K562 (cell line): ENCODE measurements around the gene USP24. TPM values are rescaled to one million over a fixed set of nuclear protein-coding genes. Genes with fewer than 3 reads are reported as not detected.

Experiments used
- ATAC-seq: fragments of 200-7000 bp; cut with Tn5 transposase; 3 replicates; pipeline ENCODE4 v1.9.1; 2020; ENCODE audit warnings: moderate library complexity
- BruUV-seq: library from RNA; stranded (reverse); fragments of 400-500 nt; replicated peaks from 2 replicates; lab custom pipeline; 2021; lab: Mats Ljungman, UMichigan
- CTCF ChIA-PET: fragments of 300-600 bp; formaldehyde crosslinking; extraction: SDS; loops from one replicate; lab custom pipeline; 2021; ENCODE audit warnings: low intra/inter-chr PET ratio; lab: Yijun Ruan, JAX
- POLR2A ChIA-PET: fragments of 300-600, 350-650 bp; sonication (Branson Sonifier 250); formaldehyde crosslinking; extraction: SDS; loops from one replicate; lab custom pipeline; 2021; ENCODE audit warnings: antibody characterized with exemption, inconsistent platforms; lab: Yijun Ruan, JAX
- DNase-seq, 4 experiments: peaks; one replicate each; pipeline versions ENCODE4 v3.0.0 to v3.0.0-alpha.2; 2011 to 2018; ENCODE audit warnings: low spot score in 3 of 4, mixed read lengths in 3 of 4; ENCODE audit errors: extremely low read depth in 1 of 4
- FAIRE-seq: peaks from 2 replicates; lab custom pipeline; 2011; peaks lifted over from hg19 to GRCh38; lab: Jason Lieb, UNC
- H2AFZ ChIP-seq: 2 replicates; pipeline ENCODE4 v1.6.0; 2011; ENCODE audit warnings: low read depth, low read length, control low read depth, inconsistent platforms
- H3K27ac ChIP-seq: fragments of 200-600 bp; 3 replicates; pipeline ENCODE4 v1.8.0; 2011; ENCODE audit warnings: low read depth, mild to moderate bottlenecking, control low read depth, inconsistent platforms, low read length, moderate library complexity, mixed read lengths; ENCODE audit errors: extremely low read depth
- H3K27me3 ChIP-seq, 2 experiments: fragments of 300-600 bp in 1 of 2; 2 replicates in 1 of 2; 3 replicates in 1 of 2; pipeline versions ENCODE4 v1.6.0 to v1.8.0; 2011; ENCODE audit warnings: inconsistent platforms in 2 of 2, low read length in 2 of 2, mild to moderate bottlenecking in 1 of 2, mixed read lengths in 1 of 2, moderate library complexity in 1 of 2; ENCODE audit not compliant: control insufficient read depth in 2 of 2, insufficient read depth in 2 of 2
- H3K36me3 ChIP-seq: fragments of 300-600 bp; 3 replicates; pipeline ENCODE4 v1.8.0; 2011; ENCODE audit warnings: mild to moderate bottlenecking, low read length, inconsistent platforms; ENCODE audit not compliant: control insufficient read depth, insufficient read depth
- H3K4me1 ChIP-seq, 2 experiments: fragments of 200-600 bp in 1 of 2; replicated peaks in 1 of 2; 2 replicates in 1 of 2; 3 replicates in 1 of 2; pipeline versions ENCODE4 v1.5.1 to v1.8.0; 2011; ENCODE audit warnings: inconsistent platforms in 2 of 2, low read length in 2 of 2, mild to moderate bottlenecking in 1 of 2, mixed read lengths in 1 of 2, moderate library complexity in 1 of 2; ENCODE audit not compliant: control insufficient read depth in 2 of 2, insufficient read depth in 2 of 2
- H3K4me2 ChIP-seq: 2 replicates; pipeline ENCODE4 v1.6.1; 2011; ENCODE audit warnings: low read length, control low read depth, inconsistent platforms, mixed read lengths; ENCODE audit not compliant: insufficient read depth
- H3K4me3 ChIP-seq: fragments of 200-600 bp; sonication (generic), shearing (Covaris generic); 2 replicates; pipeline ENCODE4 v1.5.1; 2016; ENCODE audit warnings: control low read depth, inconsistent platforms
- H3K79me2 ChIP-seq: fragments of 200-600 bp; 3 replicates; pipeline ENCODE4 v1.8.0; 2011; ENCODE audit warnings: low read length, inconsistent platforms; ENCODE audit not compliant: control insufficient read depth, insufficient read depth
- H3K9ac ChIP-seq, 2 experiments: 2 replicates each; pipeline versions ENCODE4 v1.6.0 to v1.6.1; 2011; ENCODE audit warnings: low read depth in 2 of 2, low read length in 2 of 2, control low read depth in 1 of 2, inconsistent platforms in 1 of 2, mild to moderate bottlenecking in 1 of 2, mixed read lengths in 1 of 2; ENCODE audit not compliant: insufficient read depth in 1 of 2
- H3K9me1 ChIP-seq: one replicate; pipeline ENCODE4 v1.6.0; 2011; ENCODE audit warnings: inconsistent platforms, mild to moderate bottlenecking, low read length, moderate library complexity; ENCODE audit not compliant: control insufficient read depth, insufficient read depth
- H3K9me3 ChIP-seq: replicated peaks from 2 replicates; pipeline ENCODE4 v1.5.1; 2011; ENCODE audit warnings: low read depth, low read length, inconsistent platforms; ENCODE audit not compliant: control insufficient read depth, insufficient read depth
- H4K20me1 ChIP-seq: replicated peaks from 2 replicates; pipeline ENCODE4 v1.6.1; 2011; ENCODE audit warnings: low read length, inconsistent platforms, mixed read lengths; ENCODE audit not compliant: control insufficient read depth, insufficient read depth
- KDM1A ChIP-seq, 2 experiments: fragments of 450-650 bp; IDR thresholded peaks; 2 replicates each; pipeline ENCODE4 v1.6.1; 2016; ENCODE audit warnings: mild to moderate bottlenecking in 2 of 2
- STAT5B ChIP-seq: fragments of 250-450 bp; sonication (Bioruptor Pico); IDR thresholded peaks from 2 replicates; pipeline ENCODE4 v1.8.0; 2021; ENCODE audit warnings: mild to moderate bottlenecking, inconsistent platforms
- ZBED1 ChIP-seq: IDR thresholded peaks from 2 replicates; pipeline ENCODE4 v1.6.1; 2014
- ZNF24 ChIP-seq: fragments of 450-650 bp; IDR thresholded peaks from 2 replicates; pipeline ENCODE4 v1.6.1; 2016
- WGBS: fragments of 100-300 bp; shearing (Covaris generic); methylation state at CpG from one replicate; pipeline ENCODE4 v1.1.6; 2016; ENCODE audit warnings: low coverage, mixed read lengths; ENCODE audit not compliant: insufficient coverage; ENCODE audit errors: missing lambda C conversion rate; 5-methylcytosine and 5-hydroxymethylcytosine counted together
- in situ Hi-C: fragments of 300-500 bp; cut with MboI; formaldehyde crosslinking; loops from 4 replicates; pipeline ENCODE4 v1.15.0; 2018; ENCODE audit warnings: inconsistent platforms, mixed read lengths
- intact Hi-C: fragments of 100-400 bp; cut with micrococcal nuclease; formaldehyde crosslinking; loops from 2 replicates; pipeline ENCODE4 v1.14.2; 2022
- polyA plus RNA-seq, 8 experiments: library from polyadenylated mRNA; depleted of rRNA in 4 of 8; stranded (reverse) in 5 of 8; unstranded in 3 of 8; fragments of >200 nt; fragmentation: Nextera tagmentation in 2 of 8; fragmentation: Illumina TruSeq in 1 of 8; extraction: Ambion mirVana in 2 of 8; extraction: Trizol in 1 of 8; gene quantifications; 2 replicates each; pipeline versions ENCODE4 v1.2.1 to v1.2.3, GENCODE V29; 2011 to 2014; ENCODE audit warnings: inconsistent platforms in 1 of 8, missing spikeins in 1 of 8
- total RNA-seq, 7 experiments: library from RNA; depleted of rRNA in 6 of 7; stranded (reverse); fragments of >200 nt in 6 of 7; fragmentation: Illumina TruSeq in 2 of 7; extraction: Trizol in 2 of 7; gene quantifications; 2 replicates each; pipeline versions ENCODE4 v1.2.1 to v1.2.3, GENCODE V29; 2011 to 2021; ENCODE audit warnings: low replicate concordance in 1 of 7
- TF ChIP-seq, protein P1 (sequence below): sonication (generic); formaldehyde crosslinking; IDR thresholded peaks from 2 replicates; pipeline ENCODE4 v1.8.0; 2022; ENCODE audit warnings: mild to moderate bottlenecking, missing genetic modification reagents, borderline replicate concordance
- TF ChIP-seq, protein P2 (sequence below): IDR thresholded peaks from 2 replicates; pipeline ENCODE4 v1.6.1; 2016; ENCODE audit warnings: missing genetic modification characterization, missing compliant biosample characterization

The USP24 gene
- total and polyA plus RNA-seq, 9 of the 15 experiments (the other 6 are each of a cell fraction or from before 2014, with no cell fraction given) = 7.7 to 62.6 (median 36.8) TPM

DNA sequence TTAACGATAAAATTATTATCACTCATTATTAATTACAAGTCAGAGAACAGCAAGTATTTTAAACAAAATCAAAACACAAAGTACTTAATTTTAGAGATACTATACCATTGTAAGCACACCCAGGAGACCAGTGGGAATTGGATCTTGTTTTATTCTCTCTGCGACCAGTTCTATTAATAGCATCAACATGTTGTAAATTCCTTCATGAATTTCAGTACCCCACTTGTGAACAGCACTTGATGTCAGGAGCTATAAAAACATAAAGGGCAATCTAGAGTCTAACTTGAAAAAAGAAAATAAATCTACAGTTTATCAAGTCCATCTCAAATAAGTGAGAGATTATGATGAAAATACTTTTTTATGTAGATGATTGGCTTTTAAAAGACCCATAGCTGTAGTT is 42.9 kb downstream of the USP24 start:
- Histone ChIP-seq H3K36me3 (peaks cover 66% of the 10 kb centered on the region), H4K20me1 (no peaks in the 10 kb centered on the region), H3K4me2 (no peak overlapping the region), H2AFZ (no peak overlapping the region), H3K9ac (no peak overlapping the region), H3K79me2 (peaks cover 20% of the 10 kb centered on the region), H3K27ac (no peak overlapping the region), H3K4me1 (no peaks in the 10 kb centered on the region)
- no peak for FAIRE-seq
- no peak for ATAC-seq
- ChIA-PET CTCF (no interaction called here), POLR2A (interaction anchor here (1.0 kb wide), 1 partner anchor 40 kb away, joined by 5 read pairs; no protein-coding TSS in a partner anchor)
- intact Hi-C loops = no loop called here
- WGBS = 91% methylated on average over 2 of the region's 2 CpGs
- in situ Hi-C loops = no loop called here
- TF ChIP-seq KDM1A (IDR thresholded peaks at IDR 0.05) (no peak), ZNF24 (no peak)
- TF ChIP-seq, protein P1, sequence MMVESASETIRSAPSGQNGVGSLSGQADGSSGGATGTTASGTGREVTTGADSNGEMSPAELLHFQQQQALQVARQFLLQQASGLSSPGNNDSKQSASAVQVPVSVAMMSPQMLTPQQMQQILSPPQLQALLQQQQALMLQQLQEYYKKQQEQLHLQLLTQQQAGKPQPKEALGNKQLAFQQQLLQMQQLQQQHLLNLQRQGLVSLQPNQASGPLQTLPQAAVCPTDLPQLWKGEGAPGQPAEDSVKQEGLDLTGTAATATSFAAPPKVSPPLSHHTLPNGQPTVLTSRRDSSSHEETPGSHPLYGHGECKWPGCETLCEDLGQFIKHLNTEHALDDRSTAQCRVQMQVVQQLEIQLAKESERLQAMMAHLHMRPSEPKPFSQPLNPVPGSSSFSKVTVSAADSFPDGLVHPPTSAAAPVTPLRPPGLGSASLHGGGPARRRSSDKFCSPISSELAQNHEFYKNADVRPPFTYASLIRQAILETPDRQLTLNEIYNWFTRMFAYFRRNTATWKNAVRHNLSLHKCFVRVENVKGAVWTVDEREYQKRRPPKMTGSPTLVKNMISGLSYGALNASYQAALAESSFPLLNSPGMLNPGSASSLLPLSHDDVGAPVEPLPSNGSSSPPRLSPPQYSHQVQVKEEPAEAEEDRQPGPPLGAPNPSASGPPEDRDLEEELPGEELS = no peak
- TF ChIP-seq, all 486 proteins: peak for 0
- no TSS peak for BruUV-seq
- Histone ChIP-seq H3K27me3 (no peaks in the 10 kb centered on the region), H3K9me3 (no peaks in the 10 kb centered on the region), H3K9me1 (no peaks in the 10 kb centered on the region), H3K4me3 (no peak overlapping the region)
- DNase-seq = no peak

DNA sequence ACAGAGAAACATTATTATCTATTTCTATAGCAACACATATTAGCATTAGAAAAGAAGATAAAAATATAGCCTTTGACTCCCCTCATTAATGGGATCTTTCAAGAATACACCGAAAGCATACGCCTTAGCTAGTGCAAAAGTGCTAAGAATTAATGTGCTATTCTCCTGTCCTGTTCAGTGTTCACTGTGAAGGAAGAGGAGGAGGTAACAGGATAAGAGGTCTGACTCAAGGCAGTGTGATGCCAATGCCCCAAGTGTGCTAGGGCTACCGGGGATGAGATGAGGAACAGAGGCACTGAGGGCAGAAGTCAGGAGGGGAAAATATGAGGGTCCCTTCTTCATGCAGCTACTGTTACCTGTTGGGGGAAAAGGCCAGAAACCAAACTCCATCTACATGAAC is 43.5 kb downstream of the USP24 start:
- FAIRE-seq (no peak), ATAC-seq (no peak), DNase-seq (no peak)
- Histone ChIP-seq H4K20me1 (no peaks in the 10 kb centered on the region), H3K4me1 (no peaks in the 10 kb centered on the region), H3K36me3 (peaks cover 66% of the 10 kb centered on the region), H3K9me1 (no peaks in the 10 kb centered on the region), H3K27ac (no peak overlapping the region), H3K4me3 (no peak overlapping the region), H3K9ac (no peak overlapping the region), H3K9me3 (no peaks in the 10 kb centered on the region), H3K79me2 (peaks cover 14% of the 10 kb centered on the region; the same call in 2 of the 3 replicates), H3K27me3 (no peaks in the 10 kb centered on the region), H3K4me2 (no peak overlapping the region), H2AFZ (no peak overlapping the region)
- no TSS peak for BruUV-seq
- ChIA-PET POLR2A (no interaction called here), CTCF (no interaction called here)
- in situ Hi-C loops = no loop called here
- 84% methylated on average over 3 of the region's 3 CpGs for WGBS
- intact Hi-C loops = no loop called here
- TF ChIP-seq ZBED1 (no peak), STAT5B (CRISPR knock-in tag) (no peak)
- TF ChIP-seq, protein P2, sequence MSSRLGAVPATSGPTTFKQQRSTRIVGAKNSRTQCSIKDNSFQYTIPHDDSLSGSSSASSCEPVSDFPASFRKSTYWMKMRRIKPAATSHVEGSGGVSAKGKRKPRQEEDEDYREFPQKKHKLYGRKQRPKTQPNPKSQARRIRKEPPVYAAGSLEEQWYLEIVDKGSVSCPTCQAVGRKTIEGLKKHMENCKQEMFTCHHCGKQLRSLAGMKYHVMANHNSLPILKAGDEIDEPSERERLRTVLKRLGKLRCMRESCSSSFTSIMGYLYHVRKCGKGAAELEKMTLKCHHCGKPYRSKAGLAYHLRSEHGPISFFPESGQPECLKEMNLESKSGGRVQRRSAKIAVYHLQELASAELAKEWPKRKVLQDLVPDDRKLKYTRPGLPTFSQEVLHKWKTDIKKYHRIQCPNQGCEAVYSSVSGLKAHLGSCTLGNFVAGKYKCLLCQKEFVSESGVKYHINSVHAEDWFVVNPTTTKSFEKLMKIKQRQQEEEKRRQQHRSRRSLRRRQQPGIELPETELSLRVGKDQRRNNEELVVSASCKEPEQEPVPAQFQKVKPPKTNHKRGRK (tag) = no peak
